Spleen (tissue), 11 donors: Measurements from ENCODE around the gene G3BP1. TPM values are rescaled to one million over a fixed set of nuclear protein-coding genes. Genes with fewer than 3 reads are reported as not detected.

ENCODE experiments used
- DNase-seq: peaks from one replicate; pipeline ENCODE4 v3.0.0-alpha.2; 2020
- H3K27ac ChIP-seq, 8 donors: fragments of 200-600 bp; sonication (generic) in 7 of 8; 1 replicate in 4 of 8; 2 replicates in 4 of 8; pipeline versions ENCODE4 v1.5.0 to v1.8.0; 2016 to 2021; ENCODE audit warnings: inconsistent platforms in 4 of 8, mild to moderate bottlenecking in 4 of 8, moderate library complexity in 1 of 8
- H3K27me3 ChIP-seq, 7 donors: fragments of 200-600 bp; sonication (generic) in 6 of 7; replicated peaks in 1 of 7; 1 replicate in 4 of 7; 2 replicates in 3 of 7; pipeline versions ENCODE4 v1.5.0 to v1.8.0; 2016 to 2021; ENCODE audit warnings: inconsistent platforms in 3 of 7, mild to moderate bottlenecking in 1 of 7
- H3K36me3 ChIP-seq, 6 donors: fragments of 200-600 bp; sonication (generic) in 5 of 6; 1 replicate in 4 of 6; 2 replicates in 2 of 6; pipeline versions ENCODE4 v1.5.0 to v1.8.0; 2016 to 2021; ENCODE audit warnings: inconsistent platforms in 2 of 6
- H3K4me1 ChIP-seq, 6 donors: fragments of 200-600 bp; sonication (generic) in 5 of 6; 1 replicate in 3 of 6; 2 replicates in 3 of 6; pipeline versions ENCODE4 v1.5.0 to v1.8.0; 2016 to 2021; ENCODE audit warnings: inconsistent platforms in 3 of 6
- H3K4me3 ChIP-seq, 8 donors: fragments of 200-600 bp; sonication (generic) in 7 of 8; 1 replicate in 4 of 8; 2 replicates in 4 of 8; pipeline versions ENCODE4 v1.5.0 to v1.8.0; 2016 to 2021; ENCODE audit warnings: inconsistent platforms in 4 of 8, mild to moderate bottlenecking in 4 of 8, moderate library complexity in 2 of 8
- H3K9me3 ChIP-seq, 8 donors: fragments of 200-600 bp; sonication (generic) in 7 of 8; 1 replicate in 4 of 8; 2 replicates in 4 of 8; pipeline versions ENCODE4 v1.5.0 to v1.8.0; 2016 to 2021; ENCODE audit warnings: inconsistent platforms in 4 of 8
- CTCF ChIP-seq, 11 experiments: fragments of 200-600 bp in 7 of 11; fragments of 450-650 bp in 4 of 11; sonication (generic) in 4 of 11; IDR thresholded peaks in 8 of 11; conservative IDR thresholded peaks in 3 of 11; 1 replicate in 7 of 11; 2 replicates in 4 of 11; pipeline versions ENCODE4 v1.4.0 to v1.8.0; 2016 to 2021; ENCODE audit warnings: antibody characterized with exemption in 11 of 11, inconsistent platforms in 4 of 11, mild to moderate bottlenecking in 1 of 11
- POLR2A ChIP-seq, 3 donors: fragments of 450-650 bp; IDR thresholded peaks; one replicate each; pipeline ENCODE4 v1.5.1; 2017; ENCODE audit warnings: antibody characterized with exemption in 3 of 3, mild to moderate bottlenecking in 1 of 3
- POLR2AphosphoS5 ChIP-seq, 3 donors: sonication (generic); formaldehyde crosslinking; IDR thresholded peaks; one replicate each; pipeline ENCODE4 v1.5.1; 2017; ENCODE audit warnings: antibody characterized with exemption in 3 of 3
- WGBS, 5 donors: extraction: QIAGEN DNeasy Blood & Tissue Kit in 3 of 5; methylation state at CpG; one replicate each; pipeline versions ENCODE4 v1.1.5 to v1.1.7; 2013 to 2018; 5-methylcytosine and 5-hydroxymethylcytosine counted together
- intact Hi-C: fragments of 100-400 bp; cut with DNase I; formaldehyde crosslinking; loops from one replicate; pipeline ENCODE4 v1.15.0; 2023; ENCODE audit warnings: low total_unique reads
- polyA plus RNA-seq, 3 donors: library from polyadenylated mRNA; stranded (reverse); fragments of 200-250 nt; gene quantifications; one replicate each; pipeline ENCODE4 v1.2.1, GENCODE V29; 2013
- total RNA-seq, 7 donors: library from RNA; depleted of rRNA in 3 of 7; stranded (reverse); fragments of >200 nt in 3 of 7; fragmentation: NEBNext Ultra II Directional in 4 of 7; extraction: Animal tissue kit (Norgen Biotek cat#: 25700) in 4 of 7; gene quantifications; one replicate each; pipeline versions ENCODE4 v1.1.0 to v1.2.1, GENCODE V29; 2016 to 2021
- donor health status: healthy with polysubstance abuse.
- donor health status: DM: no; HTN: no; CAD: no; lungs with moderate emphysema.
- donor health status: DM: no; HTN: no; CAD: no.
- donor health status: Bipolar disorder and iron deficiency.
- donor health status: healthy.
- donor health status: DM: no; HTN: no; CAD: no.
- donor health status: DM: yes; HTN: yes; CAD: no.

G3BP1 gene
- total and polyA plus RNA-seq, 10 donors = 16.1 to 167 (median 151) TPM

GRCh38 chr5:151815051-151815450 lies 43.3 kb downstream of the G3BP1 start:
- WGBS, 5 donors = 74 to 100% (median 88%) methylated on average over 1 of the region's 1 CpG
- no peak for TF ChIP-seq POLR2A (IDR thresholded peaks at IDR 0.05)
- TF ChIP-seq POLR2AphosphoS5 (IDR thresholded peaks at IDR 0.05) = no peak
- no peak for TF ChIP-seq CTCF (IDR thresholded peaks at IDR 0.05 in 8 of 11, conservative IDR thresholded peaks at IDR 0.05 in 3 of 11)
- intact Hi-C loops = no loop called here

GRCh38 chr5:151819830-151820229 lies 48.1 kb downstream of the G3BP1 start:
- intact Hi-C loops = loop anchor here (10.0 kb wide), 1 partner anchor 685 kb away; no protein-coding TSS in a partner anchor
- Histone ChIP-seq H3K4me1 (no peaks in the 10 kb centered on the region), H3K27me3 (no peaks in the 10 kb centered on the region), H3K4me3 (no peak overlapping the region), H3K27ac (no peak overlapping the region), H3K9me3 (no peaks in the 10 kb centered on the region), H3K36me3 (peaks cover 0 to 22% (median 0%) of the 10 kb centered on the region in 6 donors)
- TF ChIP-seq POLR2AphosphoS5 (IDR thresholded peaks at IDR 0.05) = no peak
- no peak for TF ChIP-seq POLR2A (IDR thresholded peaks at IDR 0.05)
- no peak for TF ChIP-seq CTCF (IDR thresholded peaks at IDR 0.05 in 8 of 11, conservative IDR thresholded peaks at IDR 0.05 in 3 of 11)
- DNase-seq = no peak

More at GRCh38 chr5:151815051-151815450, 43.3 kb downstream of the G3BP1 start:
- H3K4me3 ChIP-seq = no peak overlapping the region
- no peaks in the 10 kb centered on the region for H3K27me3 ChIP-seq
- no peak for DNase-seq
- no peaks in the 10 kb centered on the region for H3K9me3 ChIP-seq
- H3K4me1 ChIP-seq = no peaks in the 10 kb centered on the region
- peaks cover 0 to 64% (median 27%) of the 10 kb centered on the region in 6 donors for H3K36me3 ChIP-seq
- no peak overlapping the region for H3K27ac ChIP-seq

GRCh38 chr5:151820271-151820670 lies 48.5 kb downstream of the G3BP1 start:
- Histone ChIP-seq H3K9me3 (no peaks in the 10 kb centered on the region), H3K36me3 (peaks cover 0 to 17% (median 0%) of the 10 kb centered on the region in 6 donors), H3K27ac (no peak overlapping the region), H3K4me3 (no peak overlapping the region), H3K27me3 (no peaks in the 10 kb centered on the region), H3K4me1 (no peaks in the 10 kb centered on the region)
- WGBS, 5 donors = 95 to 99% (median 96%) methylated on average over 3 of the region's 3 CpGs
- no peak for TF ChIP-seq POLR2AphosphoS5 (IDR thresholded peaks at IDR 0.05)
- TF ChIP-seq CTCF (IDR thresholded peaks at IDR 0.05 in 8 of 11, conservative IDR thresholded peaks at IDR 0.05 in 3 of 11) = no peak
- TF ChIP-seq POLR2A (IDR thresholded peaks at IDR 0.05) = no peak
- intact Hi-C loops = loop anchor here (10.0 kb wide), 1 partner anchor 685 kb away; no protein-coding TSS in a partner anchor
- DNase-seq = no peak

GRCh38 chr5:151820903-151821302 lies 49.1 kb downstream of the G3BP1 start:
- no peaks in the 10 kb centered on the region for H3K27me3 ChIP-seq
- 86 to 100% (median 91%) methylated on average over 1 of the region's 1 CpG for WGBS, 5 donors
- no peaks in the 10 kb centered on the region for H3K9me3 ChIP-seq
- TF ChIP-seq POLR2A (IDR thresholded peaks at IDR 0.05) (no peak), POLR2AphosphoS5 (IDR thresholded peaks at IDR 0.05) (no peak), CTCF (IDR thresholded peaks at IDR 0.05 in 8 of 11, conservative IDR thresholded peaks at IDR 0.05 in 3 of 11) (no peak)
- H3K36me3 ChIP-seq = peaks cover 0 to 12% (median 0%) of the 10 kb centered on the region in 6 donors
- H3K4me1 ChIP-seq = no peaks in the 10 kb centered on the region
- DNase-seq = no peak
- H3K27ac ChIP-seq = no peak overlapping the region
- intact Hi-C loops = loop anchor here (10.0 kb wide), 1 partner anchor 684 kb away; no protein-coding TSS in a partner anchor
- H3K4me3 ChIP-seq = no peak overlapping the region
